Gastroesophageal sphincter (tissue), 4 donors: ENCODE data around the gene FAM120A. TPM values are rescaled to one million over a fixed set of nuclear protein-coding genes. Genes with fewer than 3 reads are reported as not detected.

Source experiments
- ATAC-seq: fragments of 150-250 bp; one replicate; pipeline ENCODE4 v1.9.1; 2016; ENCODE audit warnings: mild to moderate bottlenecking, moderate library complexity
- H3K27ac ChIP-seq, 4 donors: fragments of 200-600 bp; sonication (generic) in 3 of 4; 1 replicate in 3 of 4; 2 replicates in 1 of 4; pipeline ENCODE4 v1.5.1; 2016 to 2019
- H3K27me3 ChIP-seq: fragments of 200-600 bp; sonication (generic); one replicate; pipeline ENCODE4 v1.5.1; 2019
- H3K36me3 ChIP-seq, 2 donors: fragments of 200-600 bp; sonication (generic); one replicate each; pipeline ENCODE4 v1.5.1; 2019; ENCODE audit warnings: control low read depth in 1 of 2
- H3K4me1 ChIP-seq, 3 donors: fragments of 200-600 bp; sonication (generic); 1 replicate in 2 of 3; 2 replicates in 1 of 3; pipeline ENCODE4 v1.5.1; 2016 to 2019; ENCODE audit warnings: control low read depth in 2 of 3
- H3K4me3 ChIP-seq, 2 donors: fragments of 200-600 bp; sonication (generic); one replicate each; pipeline ENCODE4 v1.5.1; 2019; ENCODE audit warnings: mild to moderate bottlenecking in 1 of 2, moderate library complexity in 1 of 2
- H3K9me3 ChIP-seq, 3 donors: fragments of 200-600 bp; sonication (generic); one replicate each; pipeline ENCODE4 v1.5.1; 2017 to 2019; ENCODE audit warnings: control low read depth in 2 of 3
- CTCF ChIP-seq, 4 experiments: fragments of 200-600 bp in 2 of 4; fragments of 450-650 bp in 2 of 4; sonication (generic) in 1 of 4; IDR thresholded peaks; one replicate each; pipeline ENCODE4 v1.5.1; 2017 to 2019; ENCODE audit warnings: antibody characterized with exemption in 4 of 4, mild to moderate bottlenecking in 2 of 4, moderate library complexity in 2 of 4
- EP300 ChIP-seq: sonication (generic); formaldehyde crosslinking; IDR thresholded peaks from one replicate; pipeline ENCODE4 v1.6.1; 2017; ENCODE audit warnings: antibody characterized with exemption, mild to moderate bottlenecking
- POLR2A ChIP-seq, 2 donors: fragments of 450-650 bp; IDR thresholded peaks; one replicate each; pipeline ENCODE4 v1.6.1; 2017; ENCODE audit warnings: antibody characterized with exemption in 2 of 2, mild to moderate bottlenecking in 2 of 2, moderate library complexity in 1 of 2
- POLR2AphosphoS5 ChIP-seq: sonication (generic); formaldehyde crosslinking; IDR thresholded peaks from one replicate; pipeline ENCODE4 v1.6.1; 2017; ENCODE audit warnings: antibody characterized with exemption
- WGBS, 2 donors: methylation state at CpG; one replicate each; pipeline ENCODE4 v1.1.5; 2018; ENCODE audit warnings: low coverage in 1 of 2; 5-methylcytosine and 5-hydroxymethylcytosine counted together
- total RNA-seq, 4 donors: library from RNA; depleted of rRNA; stranded (reverse); fragments of >200 nt; gene quantifications; one replicate each; pipeline ENCODE4 v1.1.0, GENCODE V29; 2016

The FAM120A gene
- total RNA-seq, 4 donors from 2014 or later, result 68.6 to 116 (median 75.7) TPM

GRCh38 chr9:93595461-93595860 is 144.0 kb downstream of the FAM120A start:
- no peak overlapping the region for H3K4me3 ChIP-seq
- H3K9me3 ChIP-seq, result no peaks in the 10 kb centered on the region
- H3K27ac ChIP-seq, result no peak overlapping the region
- 96 to 100% methylated on average over 1 to 3 of the region's 5 CpGs for WGBS, 2 donors
- TF ChIP-seq POLR2AphosphoS5, result no peak
- TF ChIP-seq POLR2A (IDR thresholded peaks at IDR 0.05), result no peak
- TF ChIP-seq EP300, result no peak
- no peak for TF ChIP-seq CTCF (IDR thresholded peaks at IDR 0.05)
- no peaks in the 10 kb centered on the region for H3K27me3 ChIP-seq
- H3K4me1 ChIP-seq, result peaks cover 0 to 78% (median 22%) of the 10 kb centered on the region in 3 donors
- no peaks in the 10 kb centered on the region for H3K36me3 ChIP-seq
- ATAC-seq, result no peak

- Histone ChIP-seq H3K9me3 (no peaks in the 10 kb centered on the region), H3K27ac (no peak overlapping the region), H3K4me1 (peaks cover 0 to 78% (median 25%) of the 10 kb centered on the region in 3 donors), H3K4me3 (no peak overlapping the region), H3K27me3 (no peaks in the 10 kb centered on the region), H3K36me3 (no peaks in the 10 kb centered on the region)
- no peak for ATAC-seq
- TF ChIP-seq POLR2AphosphoS5 (no peak), POLR2A (IDR thresholded peaks at IDR 0.05) (no peak), CTCF (IDR thresholded peaks at IDR 0.05) (no peak), EP300 (no peak)
- WGBS, 2 donors, result 74% methylated on average over 3 of the region's 5 CpGs; no CpG with 5 or more reads in 1 of the 2 donors
Measured at GRCh38 chr9:93595861-93596365, 144.4 kb downstream of the FAM120A start.

GRCh38 chr9:93596399-93596798 is 144.9 kb downstream of the FAM120A start:
- ATAC-seq, result no peak
- H3K36me3 ChIP-seq, result no peaks in the 10 kb centered on the region
- H3K9me3 ChIP-seq, result no peaks in the 10 kb centered on the region
- 51 to 100% methylated on average over 2 to 3 of the region's 4 CpGs for WGBS, 2 donors
- no peaks in the 10 kb centered on the region for H3K27me3 ChIP-seq
- no peak for TF ChIP-seq EP300
- no peak for TF ChIP-seq POLR2A (IDR thresholded peaks at IDR 0.05)
- TF ChIP-seq POLR2AphosphoS5, result no peak
- TF ChIP-seq CTCF (IDR thresholded peaks at IDR 0.05), result no peak
- H3K4me3 ChIP-seq, result no peak overlapping the region
- H3K4me1 ChIP-seq, result peaks cover 0 to 76% (median 21%) of the 10 kb centered on the region in 3 donors
- no peak overlapping the region for H3K27ac ChIP-seq

GRCh38 chr9:93597142-93597706 is 145.7 kb downstream of the FAM120A start:
- Histone ChIP-seq H3K27me3 (no peaks in the 10 kb centered on the region), H3K36me3 (no peaks in the 10 kb centered on the region), H3K4me3 (no peak overlapping the region), H3K4me1 (peaks cover 0 to 73% (median 20%) of the 10 kb centered on the region in 3 donors), H3K9me3 (no peaks in the 10 kb centered on the region), H3K27ac (no peak overlapping the region)
- WGBS, 2 donors, result 100% methylated on average over 1 to 2 of the region's 6 CpGs
- TF ChIP-seq POLR2AphosphoS5, result no peak
- TF ChIP-seq CTCF (IDR thresholded peaks at IDR 0.05), result no peak
- no peak for TF ChIP-seq EP300
- TF ChIP-seq POLR2A (IDR thresholded peaks at IDR 0.05), result no peak
- ATAC-seq, result no peak
